WERI-Rb-1 (cell line): ENCODE data around the gene ADAP2.
"Not testable (repeated sequence)": the region's sequence is repeated elsewhere in the genome, so short reads cannot be mapped to it uniquely, and the experiment has no call there.

ENCODE experiments used
- DNase-seq: peaks from one replicate; pipeline ENCODE4 v3.0.0-alpha.2; 2020
- H3K27ac ChIP-seq: fragments of 250-450 bp; sonication (Bioruptor Pico); 2 replicates; pipeline ENCODE4 v1.5.1; 2020; ENCODE audit warnings: mild to moderate bottlenecking, moderate library complexity
- H3K27me3 ChIP-seq: fragments of 250-450 bp; sonication (Bioruptor Pico); 2 replicates; pipeline ENCODE4 v1.5.1; 2021; ENCODE audit warnings: mild to moderate bottlenecking, low read depth, moderate library complexity; ENCODE audit not compliant: insufficient read depth, severe bottlenecking
- H3K36me3 ChIP-seq: fragments of 250-450 bp; sonication (Bioruptor Pico); 2 replicates; pipeline ENCODE4 v1.5.1; 2020; ENCODE audit warnings: mild to moderate bottlenecking, moderate library complexity
- H3K4me3 ChIP-seq: 2 replicates; pipeline ENCODE4 v1.5.1; 2011; ENCODE audit warnings: low read depth, mild to moderate bottlenecking, control low read depth, low read length
- H3K9me3 ChIP-seq: fragments of 250-450 bp; sonication (Bioruptor Pico); 2 replicates; pipeline ENCODE4 v1.5.1; 2021; ENCODE audit warnings: mild to moderate bottlenecking, moderate library complexity; ENCODE audit not compliant: severe bottlenecking
- TF ChIP-seq, protein P1 (sequence below): IDR thresholded peaks from 2 replicates; pipeline ENCODE4 v1.5.1; 2011; ENCODE audit warnings: low read depth, mild to moderate bottlenecking, control low read depth, inconsistent platforms, low read length

The ADAP2 gene

GRCh38 chr17:30906101-30906911, 15.4 kb upstream of the ADAP2 start, which contains the start of gene TEFM:
TEFM (minus strand) TSS chr17:30906238; CDS start chr17:30906198, 40 bp downstream.
- Histone ChIP-seq H3K4me3 (peak within 1 kb of the TSS; percentile 81), H3K27ac (peak within 1 kb of the TSS; percentile 93), H3K36me3 (peaks cover 18% of the 10 kb centered on the region), H3K9me3 (no peaks in the 10 kb centered on the region), H3K27me3 (no peaks in the 10 kb centered on the region)
- TF ChIP-seq, protein P1, sequence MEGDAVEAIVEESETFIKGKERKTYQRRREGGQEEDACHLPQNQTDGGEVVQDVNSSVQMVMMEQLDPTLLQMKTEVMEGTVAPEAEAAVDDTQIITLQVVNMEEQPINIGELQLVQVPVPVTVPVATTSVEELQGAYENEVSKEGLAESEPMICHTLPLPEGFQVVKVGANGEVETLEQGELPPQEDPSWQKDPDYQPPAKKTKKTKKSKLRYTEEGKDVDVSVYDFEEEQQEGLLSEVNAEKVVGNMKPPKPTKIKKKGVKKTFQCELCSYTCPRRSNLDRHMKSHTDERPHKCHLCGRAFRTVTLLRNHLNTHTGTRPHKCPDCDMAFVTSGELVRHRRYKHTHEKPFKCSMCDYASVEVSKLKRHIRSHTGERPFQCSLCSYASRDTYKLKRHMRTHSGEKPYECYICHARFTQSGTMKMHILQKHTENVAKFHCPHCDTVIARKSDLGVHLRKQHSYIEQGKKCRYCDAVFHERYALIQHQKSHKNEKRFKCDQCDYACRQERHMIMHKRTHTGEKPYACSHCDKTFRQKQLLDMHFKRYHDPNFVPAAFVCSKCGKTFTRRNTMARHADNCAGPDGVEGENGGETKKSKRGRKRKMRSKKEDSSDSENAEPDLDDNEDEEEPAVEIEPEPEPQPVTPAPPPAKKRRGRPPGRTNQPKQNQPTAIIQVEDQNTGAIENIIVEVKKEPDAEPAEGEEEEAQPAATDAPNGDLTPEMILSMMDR, result no peak
- DNase-seq, result peak; percentile 93

DNA sequence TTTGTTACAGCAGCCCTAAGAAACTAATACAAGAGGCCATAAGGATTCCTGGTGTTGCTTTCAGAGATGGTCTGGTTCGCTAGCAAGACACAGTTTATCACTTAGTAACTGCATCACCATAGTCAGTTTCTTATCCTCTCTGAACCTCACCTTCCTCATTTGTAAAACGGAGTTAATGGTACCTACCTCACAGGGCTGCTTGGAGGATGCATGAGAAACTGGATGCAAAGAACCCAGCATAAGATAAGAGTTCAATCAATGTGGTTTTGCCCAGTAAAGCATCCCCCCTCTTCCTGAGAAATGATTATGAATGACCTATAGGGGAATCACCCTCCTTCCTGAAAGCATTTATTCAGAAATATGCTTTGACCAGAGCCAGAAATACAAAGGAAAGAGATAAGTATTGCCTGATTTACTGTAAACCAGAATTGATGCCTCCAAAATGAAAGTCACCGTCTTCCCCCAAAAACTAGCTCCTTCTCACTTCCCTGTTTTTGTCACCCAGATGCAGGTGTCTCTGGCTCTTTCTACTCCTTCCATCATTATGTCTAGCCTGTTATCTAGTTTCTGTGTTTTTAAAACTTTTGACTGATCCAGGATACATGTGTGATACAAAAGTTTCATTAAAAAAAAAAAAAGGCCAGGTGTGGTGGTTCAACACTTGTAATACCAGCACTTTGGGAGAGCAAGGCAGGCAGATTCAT, 12.9 kb upstream of the ADAP2 start:
- DNase-seq, result no peak
- Histone ChIP-seq H3K27me3 (no peaks in the 10 kb centered on the region), H3K36me3 (peaks cover 4% of the 10 kb centered on the region), H3K9me3 (no peaks in the 10 kb centered on the region), H3K27ac (no peak overlapping the region), H3K4me3 (no peak overlapping the region)
- TF ChIP-seq, protein P1, result no peak

GRCh38 chr17:30910151-30910550, 11.6 kb upstream of the ADAP2 start:
- H3K27ac ChIP-seq, DNase-seq, H3K27me3 ChIP-seq, H3K4me3 ChIP-seq, H3K36me3 ChIP-seq, H3K9me3 ChIP-seq: not testable (repeated sequence)

- no peak overlapping the region for H3K4me3 ChIP-seq
- TF ChIP-seq, protein P1, result no peak
- no peaks in the 10 kb centered on the region for H3K36me3 ChIP-seq
- H3K9me3 ChIP-seq, result no peaks in the 10 kb centered on the region
- DNase-seq, result no peak
- no peak overlapping the region for H3K27ac ChIP-seq
- no peaks in the 10 kb centered on the region for H3K27me3 ChIP-seq
Observed at GRCh38 chr17:30913955-30914354, 7.8 kb upstream of the ADAP2 start.

DNA sequence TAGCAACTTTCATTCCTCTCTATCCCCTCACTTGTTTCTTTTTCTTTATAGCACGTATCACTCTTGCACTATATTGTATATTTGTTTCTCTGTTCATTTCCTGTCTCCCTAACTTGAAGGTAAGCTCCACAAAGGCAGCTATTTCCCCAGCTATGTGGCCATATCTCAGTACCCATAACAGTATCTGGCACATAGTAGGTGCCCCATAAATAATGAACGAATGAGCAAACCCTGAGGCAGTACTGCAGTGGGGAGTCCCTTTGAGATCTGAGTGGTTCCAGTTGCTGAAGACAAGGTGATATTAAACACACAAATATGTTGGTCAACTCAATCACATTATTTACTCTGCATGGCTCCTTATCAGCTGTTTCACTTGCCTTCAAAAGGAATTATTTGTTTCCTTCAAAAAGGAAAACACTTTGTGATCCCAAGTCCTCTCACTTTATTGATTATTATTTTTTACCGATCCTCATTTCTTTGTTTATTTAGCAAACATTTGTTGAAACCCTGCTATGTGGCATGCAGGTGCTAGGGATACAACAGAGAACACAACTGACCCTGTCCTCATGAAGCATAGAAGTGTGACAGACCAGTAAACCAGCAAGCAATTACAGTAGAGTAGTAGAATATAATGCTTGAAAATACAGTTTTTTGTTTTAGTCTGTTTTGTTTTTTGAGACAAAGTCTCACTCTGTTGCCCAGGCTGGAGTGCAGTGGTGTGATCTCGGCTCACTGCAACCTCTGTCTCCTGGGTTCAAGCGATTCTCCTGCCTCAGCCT, 5.7 kb upstream of the ADAP2 start:
- Histone ChIP-seq H3K9me3 (no peaks in the 10 kb centered on the region), H3K36me3 (no peaks in the 10 kb centered on the region), H3K27ac (no peak overlapping the region), H3K27me3 (no peaks in the 10 kb centered on the region), H3K4me3 (no peak overlapping the region)
- TF ChIP-seq, protein P1, result no peak
- DNase-seq, result no peak

- H3K4me3 ChIP-seq, result no peak overlapping the region
- H3K27ac ChIP-seq, result no peak overlapping the region
- no peaks in the 10 kb centered on the region for H3K9me3 ChIP-seq
- no peaks in the 10 kb centered on the region for H3K36me3 ChIP-seq
- DNase-seq, result no peak
- TF ChIP-seq, protein P1, result no peak
- H3K27me3 ChIP-seq, result peaks cover 3% of the 10 kb centered on the region
Observed at GRCh38 chr17:30917050-30917449, 4.7 kb upstream of the ADAP2 start.
